Fibroblast of peridontal ligament (primary cell): ENCODE results near the gene SHB.

ENCODE experiments used
- DNase-seq: peaks from one replicate; pipeline ENCODE4 v3.0.0-alpha.2; 2010; ENCODE audit errors: extremely low read depth

Gene SHB

DNA sequence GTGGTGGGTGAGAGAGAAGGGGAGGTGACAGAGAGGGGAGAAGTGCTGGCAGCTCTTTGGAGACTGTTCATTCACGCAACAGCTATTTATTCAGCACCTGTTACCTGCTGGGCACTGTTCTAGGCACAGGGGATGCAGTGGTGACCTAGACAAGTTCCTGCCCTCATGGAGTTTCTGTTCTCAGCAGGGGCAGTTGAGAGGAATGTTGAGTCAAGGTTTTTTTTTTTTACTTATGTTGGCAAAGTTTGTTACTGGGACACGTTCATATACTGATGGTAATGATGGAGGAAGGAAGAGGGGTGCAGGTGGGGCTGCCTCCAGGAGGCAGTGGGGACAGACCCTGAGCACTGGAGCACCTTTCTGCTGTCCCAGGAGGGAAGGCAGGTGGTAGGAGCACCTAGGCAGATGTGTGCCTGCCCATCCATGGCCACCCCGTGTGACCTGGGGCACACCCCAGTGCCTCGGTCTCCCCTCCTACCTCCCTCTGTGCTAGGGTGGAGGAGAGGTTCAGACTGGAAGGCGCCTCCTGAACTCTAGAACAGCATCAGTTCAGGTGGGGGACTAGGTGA lies 115.7 kb downstream of the SHB start:
- no peak for DNase-seq

DNA sequence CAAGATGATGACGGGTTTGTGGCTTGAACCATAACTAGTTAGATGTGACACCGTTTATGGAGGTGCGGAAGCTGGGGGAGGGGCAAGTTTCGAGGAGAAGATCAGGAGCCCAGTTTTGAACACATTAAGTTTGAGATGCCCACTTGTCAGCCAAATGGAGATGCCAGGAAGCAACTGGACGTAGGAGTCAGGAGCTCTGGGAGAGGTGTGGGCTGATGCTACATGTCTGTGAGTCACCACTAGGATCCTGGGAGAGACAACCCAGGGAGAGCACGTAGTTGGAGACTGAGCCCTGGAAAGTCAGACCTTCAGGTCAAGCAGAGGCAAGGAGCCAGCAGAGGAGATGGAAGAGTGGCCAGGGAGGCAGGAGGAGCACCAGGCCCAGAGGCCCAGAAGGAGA lies 116.3 kb downstream of the SHB start:
- peak; percentile 29 for DNase-seq

GRCh38 chr9:37951671-37952449 lies 117.2 kb downstream of the SHB start:
- no peak for DNase-seq

- DNase-seq: no peak
Measured at GRCh38 chr9:37950561-37950960, 118.5 kb downstream of the SHB start.

GRCh38 chr9:37949576-37949975 lies 119.5 kb downstream of the SHB start:
- DNase-seq: no peak

- no peak for DNase-seq
Measured at GRCh38 chr9:37948417-37948980, 120.5 kb downstream of the SHB start.

DNA sequence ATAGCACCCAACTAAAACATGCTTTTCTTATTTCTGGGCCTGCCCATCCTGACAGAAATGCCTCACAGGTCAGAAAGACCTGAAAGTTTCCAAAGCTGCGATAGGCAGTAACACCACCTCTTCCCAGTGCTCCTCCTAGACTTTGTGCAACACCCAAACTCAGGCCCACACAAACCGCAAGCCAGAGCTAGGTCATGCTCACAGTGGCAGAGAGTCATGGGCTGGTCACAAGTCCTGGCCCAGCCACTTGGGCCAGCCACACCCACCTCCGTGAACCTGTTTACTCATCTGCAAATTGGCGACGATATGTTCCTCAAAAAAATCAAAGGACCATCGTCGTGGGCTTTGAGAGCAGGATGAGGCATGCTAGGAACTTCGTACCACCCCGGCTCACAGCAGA lies 121.0 kb downstream of the SHB start:
- no peak for DNase-seq

DNA sequence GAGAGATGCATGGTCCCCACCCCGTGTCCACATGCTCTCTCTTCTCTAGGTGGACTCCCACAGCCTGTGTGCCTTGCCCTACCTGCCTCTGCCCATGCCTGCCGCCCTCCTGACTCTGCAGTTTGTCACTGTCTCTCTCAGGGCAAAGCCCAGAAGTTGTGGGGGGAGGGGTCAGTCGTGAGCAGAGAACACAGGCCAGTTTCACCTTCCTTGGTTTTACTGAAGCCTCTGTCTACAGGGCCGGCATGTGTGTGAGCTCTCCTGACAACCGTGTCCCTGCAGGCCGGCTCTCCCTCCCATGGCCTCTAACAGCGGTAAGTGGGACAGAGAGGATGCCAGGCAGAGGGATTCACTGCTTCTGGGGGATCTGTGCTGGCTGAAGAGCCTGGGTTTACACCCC lies 121.6 kb downstream of the SHB start:
- DNase-seq: no peak

- no peak for DNase-seq
Measured at GRCh38 chr9:37946971-37947370, 122.1 kb downstream of the SHB start.

- DNase-seq: no peak
Measured at GRCh38 chr9:37946041-37946440, 123.0 kb downstream of the SHB start.

DNA sequence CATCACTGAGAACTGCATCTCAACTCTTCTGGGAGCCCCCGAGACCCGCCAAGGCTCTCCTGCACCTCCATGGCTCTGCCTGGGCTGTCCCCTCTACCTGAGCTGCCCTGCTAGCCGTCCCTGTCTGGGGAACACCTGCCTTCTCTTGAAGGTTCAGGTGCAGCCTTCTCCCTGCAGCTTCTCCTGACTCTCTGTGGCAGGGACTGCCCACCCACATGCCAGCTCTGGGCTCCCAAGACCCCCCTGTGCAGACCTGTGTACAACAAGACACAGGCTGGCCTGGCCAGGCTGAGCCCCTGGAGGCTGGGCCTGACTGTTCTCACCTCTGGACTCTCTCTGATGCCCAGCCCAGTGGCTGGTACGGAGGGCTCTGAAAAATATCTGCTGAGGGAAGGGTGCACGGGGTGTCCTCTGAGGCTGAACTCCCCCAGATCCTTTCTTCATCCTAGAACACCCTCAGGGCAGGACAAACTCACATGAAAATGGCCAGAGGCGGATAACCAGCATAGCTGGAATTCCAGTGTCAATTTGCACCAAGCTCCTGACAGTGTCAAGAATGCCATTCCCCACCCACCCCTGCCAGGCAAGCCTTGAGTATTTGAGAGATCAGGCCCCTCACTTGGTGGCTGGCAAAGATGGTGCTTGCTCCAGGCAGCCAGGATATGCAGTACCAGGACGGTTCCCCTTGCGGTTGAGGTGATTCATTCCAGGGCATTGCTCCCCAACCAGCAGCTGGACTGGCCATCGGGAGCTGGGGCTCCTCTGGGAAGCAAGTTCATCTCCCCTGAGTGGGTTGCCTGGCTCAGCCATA lies 124.2 kb downstream of the SHB start:
- DNase-seq: no peak

- DNase-seq: no peak
Measured at GRCh38 chr9:37944266-37944650, 124.8 kb downstream of the SHB start.

GRCh38 chr9:37943345-37944265 lies 125.4 kb downstream of the SHB start:
- peak; percentile 94 for DNase-seq

DNA sequence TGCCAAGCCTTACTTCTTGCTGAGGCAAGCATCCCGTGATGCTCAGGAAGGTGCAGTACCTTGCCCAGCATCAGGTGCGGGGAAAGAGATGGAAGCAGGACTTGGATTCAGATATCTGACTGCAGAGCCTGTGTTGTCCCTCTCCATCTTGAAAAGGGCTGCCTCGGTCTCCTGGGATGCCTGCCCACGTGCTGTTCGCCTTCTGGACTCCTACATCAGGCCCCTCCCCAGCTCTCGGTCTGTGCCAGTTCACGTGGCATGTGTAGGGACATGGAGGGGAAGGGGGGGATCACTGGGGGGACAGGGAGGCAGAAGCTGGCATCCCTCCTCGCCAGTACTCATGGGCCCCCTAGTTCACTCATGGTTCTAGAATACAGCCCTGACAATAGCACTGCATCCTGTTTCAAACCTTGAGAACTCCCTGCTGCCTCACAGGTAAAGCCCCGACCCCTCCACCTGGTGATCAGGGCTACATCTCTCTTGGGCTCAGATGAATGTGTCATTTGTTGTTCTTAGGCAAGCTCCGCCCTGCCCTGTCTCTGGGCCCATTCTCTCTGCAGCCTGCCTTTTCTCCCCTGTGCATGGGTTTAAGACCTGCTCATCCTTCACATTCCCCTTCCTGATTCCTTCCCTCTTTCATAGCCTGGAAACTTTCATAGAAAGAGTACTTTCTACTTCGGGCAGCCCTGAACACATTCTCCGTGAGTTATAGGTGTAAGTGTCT lies 126.2 kb downstream of the SHB start:
- DNase-seq: no peak

GRCh38 chr9:37941253-37941652 lies 127.8 kb downstream of the SHB start:
- no peak for DNase-seq

- no peak for DNase-seq
Measured at GRCh38 chr9:37939575-37940095, 129.4 kb downstream of the SHB start.

GRCh38 chr9:37938121-37938891 lies 130.7 kb downstream of the SHB start:
- DNase-seq: peak; percentile 54

DNA sequence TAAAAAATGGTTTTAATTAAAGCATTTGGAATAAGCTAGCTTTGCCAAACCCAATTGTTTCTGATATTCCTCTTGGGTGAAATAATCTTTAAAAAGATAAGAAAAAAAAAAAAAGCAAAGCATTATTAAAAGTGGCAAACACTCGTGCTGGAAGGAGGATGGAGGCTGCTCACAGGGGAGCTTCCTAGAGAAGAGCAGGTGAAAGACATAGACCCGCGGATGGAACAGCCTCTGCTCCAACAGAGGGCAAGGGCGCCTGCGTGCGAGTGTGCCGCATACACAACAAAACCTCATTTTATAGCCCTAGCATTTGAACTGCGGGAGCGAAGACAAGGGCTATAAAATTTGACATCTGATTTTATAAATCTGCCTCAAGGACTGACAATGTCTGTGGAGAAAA lies 131.7 kb downstream of the SHB start:
- no peak for DNase-seq

DNA sequence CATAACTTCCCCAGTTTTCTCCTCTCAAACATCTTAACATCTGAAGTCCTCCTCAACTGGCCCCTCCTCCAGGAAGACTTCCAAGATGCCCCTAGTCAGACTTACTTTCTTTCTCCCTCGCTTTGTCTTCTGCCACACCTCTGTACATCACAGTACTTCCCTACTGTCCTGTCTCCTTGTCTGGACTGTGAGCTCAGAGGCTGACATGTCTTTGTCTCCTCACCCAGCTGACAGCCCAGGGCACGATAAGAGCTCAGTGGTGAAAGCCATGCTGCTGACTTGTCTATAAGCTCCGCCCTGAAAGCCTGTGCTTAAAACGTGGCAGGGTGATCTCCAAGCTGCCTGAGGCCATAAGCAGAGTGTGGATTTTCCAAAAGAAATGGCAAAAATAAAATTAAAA lies 132.1 kb downstream of the SHB start:
- peak; percentile 77 for DNase-seq

DNA sequence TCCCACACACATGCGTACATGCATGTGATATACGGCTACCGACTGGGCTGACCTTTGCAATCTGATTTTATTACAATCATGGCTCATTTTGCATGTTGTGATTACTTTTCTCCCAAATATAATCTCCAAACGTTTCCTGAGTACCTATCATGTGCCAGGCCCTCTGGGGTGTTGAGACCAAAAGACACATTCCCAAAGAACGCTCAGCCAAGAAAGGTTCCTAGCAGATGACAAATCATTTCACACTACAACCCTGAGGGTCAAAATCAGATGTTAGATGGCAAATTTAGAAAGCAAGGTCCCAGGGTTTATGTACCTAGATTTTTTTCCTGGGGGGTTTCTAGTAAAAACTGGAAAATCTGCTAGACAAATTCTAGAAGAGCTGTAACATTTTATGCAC lies 132.7 kb downstream of the SHB start:
- no peak for DNase-seq
